ACC112 (cell line): ENCODE data around the gene TCHP.
"Not testable (repeated sequence)": the region's sequence is repeated elsewhere in the genome, so short reads cannot be mapped to it uniquely, and the experiment has no call there.

ENCODE experiments used
- H2AFZ ChIP-seq: fragments of 200-600 bp; sonication (generic); one replicate; pipeline ENCODE4 v1.6.0; 2017; ENCODE audit warnings: antibody characterized with exemption, low read length; ENCODE audit not compliant: unreplicated experiment
- H3K27ac ChIP-seq: fragments of 200-600 bp; sonication (generic); 2 replicates; pipeline ENCODE4 v1.5.1; 2014; ENCODE audit warnings: low read depth, mild to moderate bottlenecking, antibody characterized with exemption, low read length, moderate library complexity
- H3K27me3 ChIP-seq: fragments of 200-600 bp; sonication (generic); 2 replicates; pipeline ENCODE4 v1.6.1; 2014; ENCODE audit warnings: mild to moderate bottlenecking, antibody characterized with exemption, low read length, moderate library complexity, mixed read lengths; ENCODE audit not compliant: insufficient read depth
- H3K36me3 ChIP-seq: fragments of 200-600 bp; sonication (generic); 2 replicates; pipeline ENCODE4 v1.6.1; 2016; ENCODE audit warnings: mild to moderate bottlenecking, antibody characterized with exemption, low read length, moderate library complexity, mixed read lengths; ENCODE audit not compliant: insufficient read depth
- H3K4me1 ChIP-seq: fragments of 200-600 bp; sonication (generic); one replicate; pipeline ENCODE4 v1.6.1; 2016; ENCODE audit warnings: low read length, mixed read lengths; ENCODE audit not compliant: insufficient read depth, unreplicated experiment, control insufficient read depth
- H3K4me3 ChIP-seq: fragments of 200-600 bp; sonication (generic); 2 replicates; pipeline ENCODE4 v1.5.1; 2014; ENCODE audit warnings: mild to moderate bottlenecking, low read depth, low read length
- H3K79me2 ChIP-seq: fragments of 200-600 bp; sonication (generic); one replicate; pipeline ENCODE4 v1.6.0; 2016; ENCODE audit warnings: low read length; ENCODE audit not compliant: control insufficient read depth, unreplicated experiment, insufficient read depth

Gene TCHP

DNA sequence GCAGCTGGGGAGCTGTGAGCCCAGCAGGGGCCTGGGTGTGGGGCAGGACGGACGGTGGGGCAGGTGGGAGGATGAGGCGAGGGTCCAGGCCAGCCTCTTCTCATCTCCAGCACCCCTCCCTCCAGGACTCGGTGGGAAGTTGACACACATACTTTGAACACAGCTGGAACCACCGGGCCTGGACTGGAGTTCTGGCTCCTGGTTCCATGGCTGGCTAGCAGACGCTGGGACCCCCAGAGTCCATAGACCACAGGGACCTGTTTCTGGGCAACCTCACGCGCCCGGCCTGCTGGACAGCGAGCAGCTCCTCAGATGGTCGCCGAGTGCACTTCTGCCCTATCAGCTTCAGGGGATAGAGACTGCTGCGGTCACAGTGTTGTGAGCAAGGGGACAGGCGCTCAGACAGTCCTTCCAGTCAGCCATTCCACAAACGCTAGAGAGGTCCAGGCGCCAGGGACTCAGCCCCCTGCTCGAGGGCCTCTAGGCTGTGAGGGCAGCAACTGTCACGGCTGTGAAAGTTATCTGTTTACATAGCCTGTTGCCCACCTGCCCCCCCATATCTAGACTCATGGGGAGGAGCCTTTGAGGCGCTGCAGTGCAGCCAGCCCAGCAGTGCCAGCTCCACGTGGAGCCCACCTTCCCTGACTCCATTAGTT lies 25.2 kb downstream of the TCHP start:
- H3K4me1 ChIP-seq: no peaks in the 10 kb centered on the region
- H3K36me3 ChIP-seq: no peaks in the 10 kb centered on the region
- no peak overlapping the region for H3K27ac ChIP-seq
- H2AFZ ChIP-seq: no peak overlapping the region
- no peaks in the 10 kb centered on the region for H3K79me2 ChIP-seq
- H3K4me3 ChIP-seq: no peak overlapping the region
- no peaks in the 10 kb centered on the region for H3K27me3 ChIP-seq

DNA sequence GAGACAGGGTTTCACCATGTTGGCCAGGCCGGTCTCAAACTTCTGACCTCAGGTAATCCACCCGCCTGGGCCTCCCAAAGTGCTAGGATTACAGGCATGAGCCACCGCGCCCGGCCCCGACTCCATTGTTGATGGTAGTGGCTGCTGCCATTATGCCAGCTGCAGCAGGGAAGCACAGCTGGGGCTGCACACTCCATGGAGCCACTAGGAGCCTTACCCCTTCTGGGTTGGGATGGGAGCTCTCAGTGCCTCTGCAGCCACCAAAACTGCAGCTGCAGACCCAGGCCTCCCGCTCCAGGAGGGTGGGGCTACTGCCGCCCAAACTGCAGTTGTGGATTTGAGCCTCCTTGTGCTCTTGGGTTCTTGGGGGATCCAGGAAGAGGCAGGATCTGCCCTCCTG lies 25.9 kb downstream of the TCHP start:
- Histone ChIP-seq H3K36me3 (no peaks in the 10 kb centered on the region), H3K79me2 (no peaks in the 10 kb centered on the region), H3K27ac (no peak overlapping the region), H3K4me1 (no peaks in the 10 kb centered on the region), H3K27me3 (no peaks in the 10 kb centered on the region), H2AFZ (no peak overlapping the region), H3K4me3 (no peak overlapping the region)

DNA sequence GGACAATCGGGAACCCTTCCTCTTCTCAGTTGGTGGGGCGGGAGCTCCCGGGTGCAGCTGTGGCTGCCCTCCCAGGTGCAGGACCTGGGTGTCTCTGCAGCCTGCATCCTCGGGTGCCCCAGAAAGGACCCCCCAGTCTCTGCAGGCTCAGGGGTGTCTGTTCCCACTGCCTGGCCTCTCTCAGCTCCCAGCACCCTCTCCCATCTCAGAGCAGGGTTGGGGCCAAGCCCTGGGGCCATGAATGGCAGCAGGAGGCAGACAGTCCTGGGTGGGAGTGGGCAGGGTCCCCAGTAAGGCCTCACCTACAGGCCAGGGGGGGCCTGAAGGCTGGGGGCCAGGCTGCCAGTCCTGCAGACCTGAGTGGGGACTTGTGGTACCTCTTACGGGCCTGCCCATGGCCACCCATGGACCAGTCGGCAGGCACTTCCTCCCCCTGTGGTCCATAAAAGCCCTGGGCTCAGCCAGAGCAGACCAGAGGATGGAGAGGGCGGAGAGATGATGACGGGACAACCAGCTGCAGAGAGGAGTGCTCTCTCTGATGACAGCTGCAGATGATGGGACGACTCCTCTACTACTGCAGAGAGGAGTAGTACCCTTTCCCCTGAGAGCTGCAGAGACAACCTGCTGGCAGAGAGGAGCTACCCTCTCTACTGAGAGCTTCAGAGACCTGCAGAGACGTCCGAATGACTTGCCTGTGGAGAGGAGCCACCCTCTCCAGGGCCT lies 26.6 kb downstream of the TCHP start:
- Histone ChIP-seq H3K27ac (no peak overlapping the region), H3K27me3 (no peaks in the 10 kb centered on the region), H3K79me2 (no peaks in the 10 kb centered on the region), H2AFZ (no peak overlapping the region), H3K36me3 (no peaks in the 10 kb centered on the region), H3K4me3 (no peak overlapping the region), H3K4me1 (no peaks in the 10 kb centered on the region)

DNA sequence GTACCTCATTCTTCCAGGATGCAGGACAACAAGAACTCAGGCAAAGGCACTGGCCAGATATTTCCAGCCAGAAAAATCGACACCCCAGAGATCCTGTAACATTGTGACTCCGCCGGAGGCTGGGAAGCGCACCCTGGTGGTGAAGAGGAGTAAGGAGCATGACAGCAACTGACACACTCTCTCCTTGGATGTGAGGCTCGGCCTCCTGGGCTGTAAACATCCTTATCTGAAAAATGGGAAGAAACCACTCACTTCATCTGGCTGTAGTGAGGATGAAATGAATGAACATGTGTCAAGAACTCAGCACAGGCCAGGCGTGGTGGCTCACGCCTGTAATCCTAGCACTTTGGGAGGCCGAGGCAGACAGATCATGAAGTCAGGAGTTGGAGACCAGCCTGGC lies 27.5 kb downstream of the TCHP start:
- no peak overlapping the region for H3K4me3 ChIP-seq
- no peak overlapping the region for H3K27ac ChIP-seq
- no peaks in the 10 kb centered on the region for H3K4me1 ChIP-seq
- no peaks in the 10 kb centered on the region for H3K27me3 ChIP-seq
- no peaks in the 10 kb centered on the region for H3K36me3 ChIP-seq
- H2AFZ ChIP-seq: no peak overlapping the region
- H3K79me2 ChIP-seq: no peaks in the 10 kb centered on the region

DNA sequence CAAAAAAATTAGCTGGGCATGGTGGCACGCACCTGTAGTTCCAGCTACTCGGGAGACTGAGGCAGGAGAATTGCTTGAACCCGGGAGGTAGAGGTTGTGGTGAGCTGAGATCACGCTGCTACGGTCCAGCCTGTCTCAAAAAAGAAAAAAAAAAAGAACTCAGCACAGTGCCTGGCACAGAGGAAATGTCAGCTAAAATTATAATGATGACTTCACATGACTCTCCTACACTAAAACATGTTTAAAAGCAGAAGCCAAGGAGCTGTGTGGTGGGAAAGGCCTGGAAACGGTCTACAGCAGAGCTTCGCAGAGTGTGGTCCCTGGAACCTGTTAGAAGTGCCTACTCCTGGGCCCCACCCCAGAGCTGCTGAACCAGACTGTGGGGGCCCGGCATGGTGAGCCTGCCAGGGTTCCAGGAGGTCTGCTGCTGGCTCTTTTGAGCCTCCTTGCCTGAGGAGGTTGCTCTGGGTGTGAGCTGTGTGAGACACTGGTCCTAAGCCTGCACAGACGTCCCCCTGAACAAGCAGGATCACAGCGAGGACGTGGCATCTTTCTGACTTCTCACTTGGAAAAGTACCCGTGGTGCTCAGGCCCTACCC lies 28.1 kb downstream of the TCHP start:
- Histone ChIP-seq H3K4me3 (no peak overlapping the region), H2AFZ (no peak overlapping the region), H3K79me2 (no peaks in the 10 kb centered on the region), H3K27me3 (no peaks in the 10 kb centered on the region), H3K4me1 (no peaks in the 10 kb centered on the region), H3K27ac (no peak overlapping the region), H3K36me3 (no peaks in the 10 kb centered on the region)

DNA sequence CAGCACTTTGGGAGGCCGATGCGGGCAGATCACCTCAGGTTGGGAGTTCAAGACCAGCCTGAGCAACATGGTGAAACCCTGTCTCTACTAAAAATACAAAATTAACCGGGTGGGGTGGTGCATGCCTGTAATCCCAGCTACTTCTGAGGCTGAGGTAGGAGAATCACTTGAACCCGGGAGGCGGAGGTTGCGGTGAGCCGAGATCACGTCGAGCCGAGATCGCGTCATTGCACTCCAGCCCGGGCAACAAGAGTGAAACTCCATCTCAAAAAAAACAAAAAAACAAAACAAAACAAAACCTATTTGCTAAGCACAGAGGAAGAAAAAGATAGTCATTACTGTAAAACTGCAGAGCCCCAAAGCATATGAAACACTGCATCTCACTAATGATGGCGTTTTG lies 29.3 kb downstream of the TCHP start:
- not testable (repeated sequence) for H2AFZ ChIP-seq, H3K4me1 ChIP-seq, H3K79me2 ChIP-seq, H3K36me3 ChIP-seq, H3K27ac ChIP-seq, H3K27me3 ChIP-seq, H3K4me3 ChIP-seq

DNA sequence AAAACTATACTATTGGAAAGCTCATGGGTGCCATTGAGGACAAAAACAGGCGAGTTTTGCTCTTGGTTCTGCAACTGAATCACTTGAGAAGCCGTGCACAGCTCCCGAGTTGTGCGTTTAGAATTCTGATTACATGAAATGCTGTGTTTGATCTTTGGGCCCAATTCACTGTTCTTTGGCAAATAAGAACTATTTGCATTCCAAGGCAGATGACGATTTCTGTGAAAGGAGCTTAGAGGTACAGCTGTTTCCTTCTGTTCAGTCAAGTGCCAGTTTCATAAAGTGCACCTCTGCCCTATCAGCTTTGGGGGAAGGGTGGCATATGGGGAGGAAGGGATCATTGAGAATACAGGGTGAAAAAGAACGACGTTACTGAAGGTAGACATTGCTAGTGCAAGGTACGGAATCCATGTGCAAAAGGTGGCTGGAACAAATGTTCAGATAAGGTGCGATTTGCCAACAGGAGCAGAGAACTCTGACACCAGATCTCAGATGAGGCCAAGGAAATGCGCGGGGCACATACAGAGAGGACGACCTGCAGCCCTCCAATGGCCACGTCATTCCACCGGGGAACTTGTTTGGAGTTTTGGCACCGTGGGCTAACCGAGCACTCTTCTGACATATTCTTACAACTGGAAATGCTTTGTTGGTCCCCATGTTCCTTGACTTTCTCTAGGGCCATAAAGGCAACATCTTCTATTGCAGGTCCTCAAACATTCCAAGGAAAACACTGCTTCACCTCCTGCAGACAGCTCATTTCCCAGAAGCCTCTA lies 30.1 kb downstream of the TCHP start:
- Histone ChIP-seq H3K27ac (no peak overlapping the region), H3K27me3 (no peaks in the 10 kb centered on the region), H3K36me3 (0 out of 2 replicates have a peak, but pooled peaks cover 5% of the 10 kb centered on the region), H3K79me2 (no peaks in the 10 kb centered on the region), H2AFZ (no peak overlapping the region), H3K4me3 (no peak overlapping the region), H3K4me1 (no peaks in the 10 kb centered on the region)

DNA sequence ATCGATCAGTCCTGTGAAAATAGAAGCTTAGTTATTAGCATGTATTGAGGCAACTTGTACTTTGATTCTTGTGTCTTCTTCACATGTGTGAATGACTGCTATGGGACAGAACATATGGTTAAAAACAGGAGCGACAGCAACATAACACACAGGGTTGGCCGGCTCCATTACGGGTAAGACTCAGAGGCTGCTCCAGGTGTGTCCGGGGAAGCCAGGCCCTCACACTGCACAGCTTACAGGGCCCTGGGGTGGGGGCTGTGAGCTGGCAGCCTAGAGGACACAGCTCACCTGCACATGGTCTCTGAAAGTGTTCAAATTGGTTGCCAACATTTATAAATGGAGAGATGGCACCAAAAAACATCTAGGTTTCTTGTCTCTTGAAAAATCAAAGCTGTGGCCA lies 31.1 kb downstream of the TCHP start:
- Histone ChIP-seq H3K4me1 (no peaks in the 10 kb centered on the region), H3K36me3 (0 out of 2 replicates have a peak, but pooled peaks cover 5% of the 10 kb centered on the region), H3K27ac (no peak overlapping the region), H3K4me3 (no peak overlapping the region), H3K79me2 (no peaks in the 10 kb centered on the region), H3K27me3 (no peaks in the 10 kb centered on the region), H2AFZ (no peak overlapping the region)

DNA sequence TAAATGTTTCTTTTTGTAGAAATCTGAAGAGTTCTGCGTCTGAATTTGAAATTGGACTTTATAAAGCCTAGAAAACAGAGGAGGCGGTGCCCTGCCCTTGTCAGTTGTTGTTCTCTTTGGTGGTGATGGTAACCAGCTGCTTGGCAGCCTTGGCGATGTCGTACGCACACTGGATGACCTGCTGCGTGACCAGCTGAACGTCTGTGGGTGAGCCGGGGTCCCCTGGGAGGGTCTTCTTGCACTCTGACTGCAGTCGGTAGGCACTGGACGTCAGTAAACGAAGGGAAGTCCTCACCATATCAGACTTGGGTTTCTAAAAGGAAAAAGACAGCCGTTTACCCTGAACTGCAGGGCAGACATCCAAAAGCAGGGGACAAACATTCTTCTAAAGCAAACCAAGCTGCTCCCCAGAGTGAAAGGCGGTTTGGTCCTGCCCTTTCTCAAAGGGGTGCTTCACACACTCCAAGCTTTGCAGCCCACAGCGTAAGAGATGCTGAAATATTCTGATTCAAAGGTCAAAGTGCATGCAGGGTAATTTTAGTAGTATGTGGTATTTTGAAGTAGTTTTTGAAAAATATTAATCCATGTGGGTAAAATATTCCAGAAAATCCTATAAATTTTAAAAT lies 32.9 kb downstream of the TCHP start:
- Histone ChIP-seq H3K27me3 (no peaks in the 10 kb centered on the region), H3K4me3 (no peak overlapping the region), H2AFZ (no peak overlapping the region), H3K36me3 (0 out of 2 replicates have a peak, but pooled peaks cover 5% of the 10 kb centered on the region), H3K27ac (no peak overlapping the region), H3K79me2 (no peaks in the 10 kb centered on the region), H3K4me1 (no peaks in the 10 kb centered on the region)

DNA sequence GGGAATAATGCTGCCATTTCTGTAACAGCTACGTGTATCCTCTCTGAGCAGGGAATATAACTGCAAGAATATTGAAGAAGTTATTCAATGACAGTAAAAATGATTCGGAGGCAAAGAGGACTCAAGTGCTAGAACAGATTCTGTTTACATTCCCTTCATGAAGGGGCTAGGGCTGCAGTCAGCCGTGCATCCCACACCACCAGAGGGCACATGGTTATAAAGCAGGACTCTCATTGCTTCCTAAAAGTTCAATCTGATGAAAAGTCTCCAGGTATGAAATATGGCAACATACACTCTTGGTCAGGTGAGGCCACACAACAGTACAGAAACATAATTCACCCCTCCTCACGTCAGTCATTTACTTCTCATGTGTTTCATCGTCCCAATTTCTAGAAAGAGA lies 34.0 kb downstream of the TCHP start:
- peaks cover 8% of the 10 kb centered on the region; the same call in 1 of the 2 replicates for H3K36me3 ChIP-seq
- H3K27me3 ChIP-seq: no peaks in the 10 kb centered on the region
- no peak overlapping the region for H2AFZ ChIP-seq
- H3K4me3 ChIP-seq: no peak overlapping the region
- no peak overlapping the region for H3K27ac ChIP-seq
- H3K4me1 ChIP-seq: no peaks in the 10 kb centered on the region
- no peaks in the 10 kb centered on the region for H3K79me2 ChIP-seq
